Measurements from ENCODE around the gene VPS54.

The VPS54 gene

DNA sequence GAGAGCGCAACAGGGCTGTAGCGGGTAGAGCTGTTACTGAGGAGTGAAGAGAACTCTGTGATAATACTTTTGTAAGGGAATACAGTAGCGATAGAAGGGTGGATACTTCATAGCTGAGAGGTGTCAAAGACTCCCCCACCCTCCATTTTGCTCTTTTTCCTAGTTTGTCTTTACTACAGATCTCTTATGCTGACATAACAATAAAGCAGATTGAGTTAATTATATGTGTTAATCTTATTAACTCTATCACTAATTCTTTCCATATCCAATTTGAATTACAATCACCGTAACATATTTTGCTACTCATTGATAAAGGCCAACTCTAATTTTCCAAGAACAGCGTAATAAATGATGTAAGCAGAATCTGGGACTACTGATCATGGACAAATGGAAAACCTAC lies 120.4 kb downstream of the VPS54 start:
- no peak for DNase-seq

DNA sequence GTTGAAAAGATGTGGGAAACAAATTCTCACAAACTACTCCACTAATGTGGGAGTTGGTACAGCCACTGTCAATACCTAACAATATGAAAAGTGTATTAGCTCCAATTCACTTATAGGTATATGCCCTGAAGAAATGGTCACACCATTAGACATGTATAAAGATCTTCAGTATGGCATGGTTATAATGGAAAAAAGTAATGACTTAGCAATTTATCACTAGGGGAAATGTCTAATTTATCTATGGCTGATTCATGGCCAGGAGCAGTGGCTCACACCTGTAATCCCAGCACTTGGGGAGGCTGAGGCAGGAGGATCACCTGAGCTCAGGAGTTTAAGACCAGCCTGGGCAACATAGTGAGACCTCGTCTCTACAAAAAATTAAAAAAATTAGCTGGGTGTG lies 125.1 kb downstream of the VPS54 start:
- DNase-seq, result no peak

DNA sequence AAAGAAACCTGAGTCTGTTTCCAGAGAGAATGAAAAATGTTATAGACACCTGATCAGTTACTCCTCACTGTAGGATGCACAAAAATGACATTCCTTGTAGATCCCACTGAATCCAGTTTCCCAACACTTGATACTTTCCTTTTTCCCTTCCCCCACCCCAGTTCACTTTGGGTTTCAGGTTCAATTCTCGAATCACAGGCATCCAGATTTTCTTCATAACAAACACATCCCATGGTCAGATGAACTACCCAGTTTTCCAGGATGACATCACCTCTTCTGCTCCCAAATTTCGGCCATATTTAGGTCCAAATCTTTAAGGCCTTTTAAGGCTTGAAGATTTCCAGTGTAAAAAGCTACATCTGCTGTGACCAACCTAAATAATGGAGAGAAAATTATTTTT lies 126.1 kb downstream of the VPS54 start:
- DNase-seq, result no peak

DNA sequence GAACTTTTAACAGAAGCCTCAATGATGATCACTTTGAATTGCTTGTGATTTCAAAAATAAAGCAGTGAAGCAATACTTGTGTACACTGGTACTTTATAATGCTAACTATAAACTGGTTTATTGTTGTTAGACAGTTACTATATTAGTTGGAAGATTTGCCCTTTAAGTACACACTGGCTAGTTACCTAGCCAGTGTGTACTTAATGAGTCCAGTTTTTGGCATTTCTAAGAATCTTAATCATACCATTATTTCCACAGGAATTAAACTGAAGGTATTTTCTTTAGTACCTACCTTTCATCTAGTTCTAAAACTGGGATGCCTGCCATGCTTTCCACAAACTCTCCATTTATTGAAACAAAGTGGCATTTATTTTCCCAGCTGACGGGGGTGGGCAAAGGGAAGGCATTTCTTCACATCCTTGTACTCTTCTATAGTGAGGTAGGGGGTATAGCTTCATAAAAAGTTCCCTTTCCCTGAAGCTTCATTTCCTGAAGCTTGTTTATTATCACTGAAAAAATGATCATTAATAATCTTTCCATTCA lies 127.7 kb downstream of the VPS54 start:
- no peak for DNase-seq

DNA sequence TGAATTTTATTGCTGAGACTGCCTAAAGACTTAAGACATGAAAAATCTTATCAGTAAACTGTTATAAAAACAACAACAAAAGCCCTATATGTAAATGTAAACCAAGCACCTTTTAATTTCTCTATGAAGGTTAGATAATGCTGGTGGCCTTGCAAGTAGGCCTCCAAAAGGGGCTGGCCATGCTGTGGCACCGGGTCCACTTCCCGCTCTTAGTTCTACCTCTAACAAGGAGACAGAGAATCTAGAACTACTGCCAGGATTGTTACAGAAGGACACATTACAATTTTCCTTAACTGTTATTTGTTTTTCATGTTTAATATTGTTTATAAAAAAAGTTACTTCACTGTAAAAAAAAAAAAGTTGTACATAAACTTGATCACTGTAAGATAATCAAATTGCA lies 128.6 kb downstream of the VPS54 start:
- DNase-seq, result no peak

DNA sequence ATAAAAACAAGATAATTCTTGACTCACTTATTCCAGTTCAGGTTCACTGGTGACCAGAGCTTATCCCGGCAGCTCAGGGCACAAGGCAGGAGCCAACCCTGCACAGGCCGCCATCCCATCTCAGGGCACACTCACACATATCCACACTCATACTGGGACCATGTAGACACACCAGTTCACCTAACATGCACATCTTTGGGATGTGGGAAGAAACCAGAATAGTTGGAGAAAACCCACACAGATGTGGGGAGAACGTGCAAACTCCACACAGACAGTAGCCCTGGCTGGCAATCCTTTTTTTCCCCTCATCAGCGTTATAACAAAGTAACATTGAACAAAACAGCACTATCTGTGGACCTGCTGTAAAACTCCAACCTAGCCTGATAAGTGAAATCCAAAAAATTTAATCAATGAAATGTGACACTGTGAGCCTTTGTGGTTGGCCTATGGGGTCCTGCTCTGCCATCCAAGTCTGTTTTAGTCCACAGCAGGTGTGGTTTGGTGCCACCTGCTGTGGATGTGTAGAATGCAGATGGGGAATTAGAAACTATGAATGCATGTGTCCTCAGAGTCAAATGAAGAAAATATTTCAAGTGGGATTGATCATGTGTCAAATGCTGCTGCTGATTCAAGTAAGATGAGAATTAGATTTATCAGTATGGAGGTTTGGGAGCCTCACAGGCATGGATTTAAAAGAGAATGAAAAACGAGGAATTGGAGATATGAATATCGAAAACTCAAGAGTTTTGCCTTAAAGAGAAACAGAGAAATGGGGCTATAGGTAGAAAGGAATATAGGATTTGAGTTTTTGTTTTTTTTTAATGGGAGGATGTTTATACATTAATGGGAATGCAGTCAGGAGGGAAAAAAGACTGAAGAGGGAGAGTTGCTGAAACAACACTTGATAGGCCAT lies 130.5 kb downstream of the VPS54 start:
- peak; percentile 35 to 43 (median 38) for DNase-seq

DNA sequence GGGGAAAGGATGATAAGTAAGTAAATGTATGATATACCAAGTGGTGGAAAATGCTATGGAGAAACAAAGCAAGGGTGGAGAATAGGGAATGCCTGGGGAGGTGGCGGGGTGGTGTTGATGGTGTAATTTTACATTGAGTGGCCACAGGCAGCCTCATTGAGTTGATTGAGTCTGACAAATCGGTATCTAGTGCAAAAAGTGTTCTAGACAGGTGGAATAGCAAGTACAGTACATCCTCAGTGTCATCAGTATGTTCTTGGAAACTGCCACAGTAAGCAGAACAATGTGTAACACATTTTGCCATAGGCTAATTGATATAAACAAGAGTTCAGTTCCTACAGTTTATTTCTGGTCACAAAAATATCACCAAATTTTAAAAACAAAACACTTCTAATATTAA lies 131.2 kb downstream of the VPS54 start:
- DNase-seq, result no peak

DNA sequence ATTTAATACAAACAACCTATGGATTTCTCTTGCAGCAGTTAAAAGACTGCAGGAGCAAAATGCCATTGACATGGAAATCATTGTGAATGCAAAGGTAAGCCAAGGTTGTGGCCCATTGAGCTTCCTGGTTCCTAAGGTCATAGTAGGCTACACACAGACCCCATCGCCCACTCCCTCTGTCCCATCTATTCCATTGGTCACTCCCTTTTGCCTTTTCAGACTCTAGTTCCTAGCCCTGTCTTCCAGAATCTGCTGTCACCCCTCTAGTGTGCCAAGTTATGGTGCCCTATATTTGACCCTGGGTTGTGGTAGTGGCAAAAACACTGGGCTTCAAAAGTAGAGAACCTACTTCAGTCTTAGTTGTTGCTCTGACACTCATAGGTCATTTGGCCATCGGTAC lies 132.8 kb downstream of the VPS54 start:
- no peak for DNase-seq

DNA sequence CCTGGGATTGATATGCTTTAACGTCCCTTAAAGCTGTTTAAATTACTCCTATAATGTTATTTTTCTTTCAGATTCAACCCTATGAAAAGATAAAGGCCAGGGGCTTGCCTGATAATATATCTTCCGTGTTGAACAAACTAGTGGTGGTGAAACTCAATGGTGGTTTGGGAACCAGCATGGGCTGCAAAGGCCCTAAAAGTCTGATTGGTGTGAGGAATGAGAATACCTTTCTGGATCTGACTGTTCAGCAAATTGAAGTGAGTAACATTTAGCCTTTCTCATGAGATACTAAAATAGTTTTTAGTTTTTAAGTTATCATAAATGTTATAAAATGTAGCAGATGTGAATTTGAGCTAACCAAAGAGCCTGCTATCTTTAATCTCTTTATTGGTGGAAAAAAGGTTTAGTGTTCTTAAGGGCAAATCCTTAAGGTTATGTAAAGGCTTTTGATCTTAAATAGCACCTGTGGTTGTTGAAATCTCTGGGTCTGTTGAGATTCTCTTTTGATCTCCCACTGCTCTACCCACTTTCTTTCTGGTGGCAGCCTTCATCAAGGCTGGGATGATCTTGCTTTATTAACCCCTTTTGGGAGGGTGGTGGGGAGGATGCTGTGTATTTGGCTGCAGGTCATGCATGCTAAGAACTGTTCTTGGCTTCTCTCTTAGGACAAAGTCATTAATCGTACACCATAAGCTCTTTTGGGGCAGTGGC lies 136.7 kb downstream of the VPS54 start:
- DNase-seq, result no peak

DNA sequence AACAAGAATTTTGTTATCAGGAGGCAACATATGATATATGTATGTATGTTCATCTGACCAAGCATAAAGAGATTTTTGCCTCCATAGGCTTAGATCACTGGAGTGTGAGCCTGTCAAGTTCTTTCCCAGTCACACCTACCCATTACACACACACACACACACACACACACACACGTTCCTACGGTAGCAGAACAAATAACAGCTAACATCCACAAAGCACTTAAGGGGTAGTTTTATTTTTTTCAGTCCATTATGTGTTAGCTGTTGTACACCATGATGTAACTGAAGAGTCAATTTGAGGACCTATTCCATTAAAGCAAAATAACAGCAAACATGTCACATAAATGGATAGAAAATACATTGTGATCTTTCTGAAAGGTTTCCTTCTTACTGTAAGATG lies 138.0 kb downstream of the VPS54 start:
- DNase-seq, result no peak

DNA sequence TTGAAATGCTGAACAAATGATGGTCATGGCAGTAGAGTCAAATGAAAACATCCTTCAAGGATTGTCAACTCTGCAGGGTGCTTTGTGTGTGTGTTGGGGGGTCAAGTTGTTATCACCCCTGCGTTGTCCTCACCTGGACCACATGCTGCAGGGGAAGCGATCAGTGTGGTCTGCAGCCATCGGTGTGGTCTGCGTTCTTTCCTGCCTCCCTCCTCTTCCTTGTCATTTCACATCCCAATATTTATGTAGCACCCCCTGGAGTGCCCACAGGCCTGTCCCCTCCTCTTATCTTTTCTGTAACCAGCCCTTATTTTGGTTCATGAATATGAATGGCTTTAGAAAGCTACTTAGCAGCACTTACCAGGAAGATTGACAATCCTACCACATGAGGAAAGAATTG lies 138.6 kb downstream of the VPS54 start:
- DNase-seq, result no peak

DNA sequence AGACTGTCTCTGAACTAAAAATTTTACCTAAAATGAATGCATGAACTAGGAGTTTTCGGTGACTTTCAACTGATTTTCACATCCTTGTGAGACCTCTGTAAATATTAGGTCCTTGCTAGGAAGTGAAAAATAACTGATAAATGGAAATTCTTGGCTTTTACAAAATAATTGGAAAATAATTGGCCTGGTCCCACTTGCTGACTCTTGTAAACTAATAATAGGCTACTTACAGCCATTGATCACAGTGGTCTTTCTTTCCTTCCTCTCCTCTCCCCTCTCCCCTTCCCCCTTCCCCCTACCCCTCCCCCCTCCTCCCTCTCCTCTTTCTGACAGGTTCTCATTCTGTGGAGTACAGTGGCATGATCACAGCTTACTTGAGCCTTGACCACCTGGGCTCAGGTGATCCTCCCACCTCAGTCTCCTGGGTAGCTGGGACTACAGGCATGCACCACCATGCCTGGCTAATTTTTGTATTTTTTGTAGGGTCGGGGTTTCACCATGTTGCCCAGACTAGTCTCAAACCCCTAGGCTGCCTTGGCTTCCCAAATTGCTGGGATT lies 139.3 kb downstream of the VPS54 start:
- no peak for DNase-seq

DNA sequence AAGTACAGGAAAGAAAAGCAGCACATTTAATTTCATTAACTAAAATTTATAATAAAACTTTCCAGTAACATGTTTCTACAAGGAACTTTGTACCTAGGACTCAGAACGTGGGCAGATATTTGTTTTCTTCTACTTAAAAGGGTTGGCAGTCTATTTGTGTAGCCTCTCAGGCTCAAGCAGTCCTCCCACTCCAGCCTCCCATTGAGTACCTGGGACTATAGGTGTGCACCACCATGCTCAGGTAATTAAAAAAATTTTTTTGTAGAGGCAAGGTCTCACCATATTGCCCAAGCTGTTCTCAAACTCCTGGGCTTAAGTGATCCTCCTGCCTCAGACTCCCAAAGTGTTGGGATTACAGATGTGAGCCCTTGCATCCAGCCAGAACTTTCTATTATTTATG lies 140.7 kb downstream of the VPS54 start:
- DNase-seq, result no peak

DNA sequence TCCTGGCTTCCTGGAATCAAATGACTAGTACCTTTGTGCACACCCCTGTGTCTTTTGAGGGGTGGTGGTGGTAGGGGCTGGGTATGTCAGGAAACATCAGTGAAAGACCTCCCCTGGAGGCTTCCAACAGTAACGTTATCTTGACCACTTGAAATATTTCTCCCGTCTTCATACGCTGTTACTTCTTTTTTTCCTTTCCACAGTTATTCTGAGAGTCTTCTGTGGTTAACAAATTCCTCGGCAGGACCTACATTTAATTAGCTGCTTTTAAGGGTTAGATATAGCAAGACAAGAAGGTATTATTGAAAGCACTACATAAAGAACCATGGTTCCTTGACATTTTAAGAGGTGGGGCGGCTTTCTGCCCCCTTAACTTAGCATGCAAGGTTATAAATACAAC lies 142.9 kb downstream of the VPS54 start:
- DNase-seq, result no peak

DNA sequence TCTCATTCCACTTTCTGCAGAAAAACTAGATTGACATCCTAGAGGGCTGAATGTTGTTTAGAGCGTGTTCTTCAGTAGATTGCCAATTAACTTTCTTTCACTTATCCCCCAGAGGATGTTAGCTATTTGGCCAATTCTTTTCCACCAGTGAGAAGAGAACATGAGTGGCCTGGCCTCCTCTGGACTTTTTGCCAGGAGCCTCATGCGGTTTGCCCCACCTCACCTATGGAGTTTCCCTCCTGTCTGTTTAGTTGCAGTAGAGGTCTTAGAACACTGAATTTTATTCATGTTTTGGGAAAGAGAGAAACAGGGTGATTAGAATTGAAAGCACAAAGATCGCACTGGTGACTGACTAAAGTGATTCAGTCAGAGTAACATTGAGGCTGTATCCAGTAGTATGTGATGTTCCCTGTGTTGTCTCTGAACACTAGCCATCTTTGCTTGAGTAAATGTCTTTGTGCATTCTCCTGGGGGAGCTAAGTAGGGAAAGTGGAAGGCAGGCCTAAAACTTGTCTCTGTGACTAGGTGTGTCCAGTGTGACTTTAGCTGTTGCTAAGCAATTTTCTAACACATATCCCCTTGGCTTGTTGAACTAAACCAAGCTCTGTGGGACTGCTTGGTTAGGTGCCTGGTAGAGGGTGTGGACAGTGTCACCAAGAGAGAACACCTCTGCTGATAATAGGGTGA lies 143.5 kb downstream of the VPS54 start:
- DNase-seq, result no peak

DNA sequence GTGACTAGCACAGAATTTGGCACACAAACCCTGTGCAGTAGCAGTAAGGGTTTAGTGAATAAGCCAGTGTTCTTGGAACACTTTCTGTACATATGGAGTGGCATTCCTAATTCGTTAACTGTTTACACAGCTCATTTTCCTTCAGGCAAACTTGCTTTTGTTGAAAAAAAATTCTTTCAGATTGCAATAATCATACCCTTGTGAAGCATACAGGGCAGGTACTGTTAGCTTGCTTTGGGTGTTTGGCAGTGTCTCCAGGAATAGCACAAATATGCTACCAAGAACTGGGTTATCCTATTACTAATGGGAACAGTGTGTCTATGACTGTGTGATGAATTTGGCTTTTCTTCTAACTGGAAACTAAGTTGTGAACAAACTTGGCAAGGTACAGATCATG lies 144.1 kb downstream of the VPS54 start:
- DNase-seq, result no peak

DNA sequence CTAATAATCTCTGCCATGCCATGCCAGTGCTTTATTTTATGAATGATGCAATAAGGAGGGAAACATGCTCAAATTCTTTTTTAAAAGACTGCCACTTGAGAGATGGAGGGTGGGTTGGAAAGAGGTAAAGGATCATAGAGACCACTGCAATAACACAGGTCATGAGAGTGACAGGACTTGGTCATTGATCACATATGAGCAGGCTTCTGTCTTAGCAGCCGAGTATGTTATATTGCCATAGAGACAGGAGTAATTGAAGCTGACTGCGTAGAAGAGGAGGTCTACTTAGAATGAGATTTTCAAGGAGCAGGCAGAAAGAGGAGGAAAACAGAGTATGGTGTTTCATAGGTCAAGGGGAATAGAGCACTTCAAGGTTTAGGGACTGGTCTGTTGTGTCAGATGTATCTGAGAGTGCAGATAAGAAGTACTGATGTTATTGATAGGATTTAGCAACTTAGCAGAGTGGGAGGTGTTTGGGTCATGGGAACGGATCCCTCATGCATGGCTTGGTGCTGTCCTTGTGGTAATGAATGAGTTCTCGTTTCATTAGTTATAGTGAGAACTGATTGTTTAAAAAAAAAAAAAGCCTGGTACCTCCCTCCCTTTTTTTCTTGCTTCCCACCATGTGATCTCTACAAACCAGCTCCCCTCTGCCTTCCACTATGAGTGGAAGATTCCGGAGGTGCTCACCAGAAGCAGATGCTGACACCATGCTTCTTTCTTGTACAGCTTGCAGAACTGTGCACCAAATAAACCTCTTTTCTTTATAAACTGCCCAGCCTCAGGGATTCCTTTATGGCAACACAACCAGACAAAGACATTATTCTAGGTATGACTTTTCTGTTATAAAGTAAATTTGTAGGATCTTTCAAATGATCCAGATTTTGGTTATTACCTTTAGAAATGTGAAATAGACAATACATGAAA lies 144.8 kb downstream of the VPS54 start:
- no peak for DNase-seq

DNA sequence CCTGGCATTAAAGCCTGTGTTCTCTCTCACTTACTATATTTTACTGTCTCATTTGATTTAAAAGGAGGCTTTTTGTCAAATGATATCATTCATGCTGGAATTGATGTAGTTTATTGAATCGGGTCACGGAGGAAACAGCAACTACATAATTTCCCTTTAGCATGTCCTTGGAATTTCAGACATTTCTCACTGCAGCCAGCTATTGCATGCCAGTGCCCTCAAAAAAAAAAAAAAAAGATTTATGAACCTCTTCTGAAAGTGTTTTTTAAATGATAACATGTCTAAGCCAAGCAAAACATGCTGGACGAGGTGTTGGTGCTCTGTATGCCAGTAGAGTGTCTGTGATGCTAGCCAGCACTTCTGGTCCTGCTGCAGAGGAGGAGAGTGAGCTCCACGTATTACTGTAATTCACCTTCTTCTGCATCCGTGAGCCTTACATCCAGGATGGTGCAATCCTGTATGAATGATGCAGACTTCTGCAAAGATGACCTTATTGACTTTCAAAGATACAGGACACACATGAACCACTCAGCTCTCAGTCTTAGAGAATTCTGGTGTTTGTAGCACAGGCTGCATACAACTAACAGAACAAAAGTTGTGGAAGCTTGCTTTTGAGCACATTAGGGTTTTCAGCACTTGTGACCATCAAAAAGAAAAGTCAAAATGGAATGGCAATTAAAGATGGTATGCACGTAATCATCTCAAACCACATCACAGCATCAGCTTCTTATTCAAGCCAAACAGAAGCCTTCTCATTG lies 146.5 kb downstream of the VPS54 start:
- DNase-seq, result no peak

DNA sequence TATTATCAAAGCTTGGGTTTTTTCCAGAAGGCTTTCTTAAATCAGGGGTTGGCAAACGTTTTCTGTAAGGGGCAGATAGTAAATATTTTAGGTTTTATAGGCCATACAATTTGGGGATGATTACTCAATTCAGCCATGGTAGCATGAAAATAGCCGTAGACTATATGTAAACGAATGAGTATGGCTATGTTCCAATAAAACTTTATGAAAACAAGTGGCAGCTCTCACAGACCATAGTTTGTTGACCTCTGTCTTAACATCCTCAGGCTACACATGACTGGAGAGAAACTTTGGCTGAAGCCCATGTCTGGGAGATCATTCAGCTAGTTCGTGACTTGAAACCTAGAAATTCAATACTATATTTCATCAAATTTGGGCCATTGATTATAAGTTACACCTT lies 147.4 kb downstream of the VPS54 start:
- DNase-seq, result no peak

DNA sequence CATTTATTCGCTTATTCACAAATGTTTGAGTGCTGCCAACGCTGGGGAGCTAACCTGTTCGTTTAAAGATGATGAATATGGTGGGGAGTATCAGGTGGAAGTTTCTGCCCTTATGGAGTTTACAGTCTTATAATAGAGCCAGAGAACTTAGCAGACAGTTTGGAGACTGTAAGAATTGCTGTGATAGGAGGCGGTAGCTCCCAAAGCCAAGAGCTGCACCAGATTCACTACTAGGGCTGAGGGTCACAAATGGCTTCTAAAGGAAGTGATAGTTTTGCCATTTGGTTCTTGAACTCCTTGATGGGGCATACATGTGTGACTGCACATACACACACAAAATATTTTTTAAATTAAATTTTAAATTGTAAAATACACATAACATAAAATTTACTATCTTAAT lies 148.5 kb downstream of the VPS54 start:
- DNase-seq, result no peak

Data from suppressor macrophage (primary cell).